GM21447 (cell line): ENCODE measurements around the gene TMEM235.
A peak's percentile ranks its signal among the peaks of the same experiment; 100 is the strongest.

Experiments
- ATAC-seq: cut with Tn5 transposase; IDR thresholded peaks from one replicate; pipeline ENCODE4 v1.9.1; 2021; ENCODE audit not compliant: unreplicated experiment

Gene TMEM235

GRCh38 chr17:78269955-78270381 lies 38.5 kb downstream of the TMEM235 start:
- ATAC-seq, result no peak

- ATAC-seq, result no peak
Observed at GRCh38 chr17:78271419-78272170, 40.2 kb downstream of the TMEM235 start.

DNA sequence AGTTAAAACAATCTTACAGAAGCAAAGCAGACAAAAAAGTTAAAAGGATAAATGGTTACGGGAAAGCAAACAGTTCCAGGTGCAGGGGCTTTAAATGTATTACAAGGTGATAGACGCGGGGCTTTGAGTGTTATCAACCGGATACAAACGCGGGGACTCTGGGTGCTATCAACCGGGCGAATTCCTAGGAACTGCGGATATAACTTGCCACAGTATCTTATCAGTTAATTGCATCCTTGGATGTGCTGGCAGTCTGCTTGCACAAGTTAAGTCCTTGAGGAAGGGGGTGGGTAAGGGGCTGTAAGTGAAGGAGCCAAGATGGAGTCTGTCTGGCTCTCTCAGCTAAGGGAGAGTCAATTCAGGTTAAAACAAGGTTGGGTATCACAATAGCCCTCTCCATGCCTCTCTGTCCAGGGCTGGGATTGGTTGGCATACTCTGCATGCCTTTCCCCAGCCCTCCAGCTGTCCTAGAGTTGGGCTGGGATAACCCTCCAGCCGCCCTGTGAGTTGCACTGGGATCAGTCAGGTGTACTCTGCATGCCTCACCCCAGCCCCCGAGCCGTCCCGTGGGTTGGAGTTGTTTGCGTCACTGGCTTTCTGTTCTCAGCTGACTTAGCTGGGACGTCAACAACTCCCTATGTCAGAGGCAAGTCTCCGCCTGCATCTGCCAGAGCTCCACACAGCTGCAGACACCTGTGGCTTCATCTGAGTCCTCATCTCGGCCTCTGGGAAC lies 40.9 kb downstream of the TMEM235 start:
- ATAC-seq, result no peak

DNA sequence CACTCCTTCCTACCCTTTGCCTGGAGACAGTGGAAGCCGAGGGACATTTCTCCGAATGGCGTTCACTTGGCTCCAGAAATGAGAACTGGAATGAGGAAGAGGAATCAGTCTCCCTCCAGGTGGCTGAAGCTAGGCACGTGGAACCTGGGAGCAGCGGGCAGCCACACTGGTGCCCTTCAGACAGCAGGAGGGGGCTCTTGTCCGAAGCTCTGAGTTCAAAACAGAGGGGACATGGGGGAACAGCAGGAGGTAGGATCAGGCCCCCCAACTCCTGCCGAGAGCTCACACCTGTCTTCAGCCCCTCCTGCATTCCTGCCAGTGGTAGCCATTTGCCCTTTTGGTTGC lies 41.5 kb downstream of the TMEM235 start:
- ATAC-seq, result no peak

- ATAC-seq, result no peak
Observed at GRCh38 chr17:78273813-78274212, 42.4 kb downstream of the TMEM235 start.

GRCh38 chr17:78275355-78275754 lies 43.9 kb downstream of the TMEM235 start:
- no peak for ATAC-seq

DNA sequence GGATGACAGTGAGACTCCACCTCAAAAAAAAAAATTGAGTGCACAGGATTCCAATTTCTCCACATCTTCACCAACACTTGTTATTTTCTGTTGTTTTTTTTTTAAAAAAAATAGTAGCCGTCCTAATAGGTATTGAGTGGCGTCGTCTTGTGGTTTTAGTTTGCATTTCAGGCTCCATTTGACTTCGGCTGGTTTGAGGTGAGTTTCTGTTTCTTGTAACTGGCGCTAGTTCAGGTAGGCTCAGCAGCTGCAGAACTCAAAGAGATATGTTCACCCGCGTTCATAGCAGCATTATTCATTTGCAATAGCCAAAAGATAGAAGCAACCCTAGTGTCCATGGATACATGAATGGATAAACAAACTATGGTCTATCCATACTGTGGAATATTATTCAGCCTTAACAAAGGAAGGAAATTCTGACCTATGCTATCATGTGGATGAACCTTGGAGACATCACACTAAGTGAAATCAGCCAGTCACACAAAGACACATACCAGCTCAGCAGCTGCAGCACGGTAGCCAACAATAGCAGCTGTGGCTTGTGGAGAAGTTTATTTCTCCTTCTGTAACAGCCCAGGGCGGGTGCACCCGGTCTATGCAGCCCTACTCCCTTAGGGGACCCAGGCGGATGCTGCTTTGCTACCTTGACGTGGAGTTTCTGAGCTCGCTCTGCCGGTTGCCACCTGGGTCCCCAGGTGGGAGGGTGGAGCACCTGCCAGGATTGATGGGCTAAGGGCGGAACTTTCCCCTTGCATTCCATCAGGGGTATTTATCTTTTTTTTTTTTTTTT lies 44.9 kb downstream of the TMEM235 start:
- peak; percentile 63 for ATAC-seq

DNA sequence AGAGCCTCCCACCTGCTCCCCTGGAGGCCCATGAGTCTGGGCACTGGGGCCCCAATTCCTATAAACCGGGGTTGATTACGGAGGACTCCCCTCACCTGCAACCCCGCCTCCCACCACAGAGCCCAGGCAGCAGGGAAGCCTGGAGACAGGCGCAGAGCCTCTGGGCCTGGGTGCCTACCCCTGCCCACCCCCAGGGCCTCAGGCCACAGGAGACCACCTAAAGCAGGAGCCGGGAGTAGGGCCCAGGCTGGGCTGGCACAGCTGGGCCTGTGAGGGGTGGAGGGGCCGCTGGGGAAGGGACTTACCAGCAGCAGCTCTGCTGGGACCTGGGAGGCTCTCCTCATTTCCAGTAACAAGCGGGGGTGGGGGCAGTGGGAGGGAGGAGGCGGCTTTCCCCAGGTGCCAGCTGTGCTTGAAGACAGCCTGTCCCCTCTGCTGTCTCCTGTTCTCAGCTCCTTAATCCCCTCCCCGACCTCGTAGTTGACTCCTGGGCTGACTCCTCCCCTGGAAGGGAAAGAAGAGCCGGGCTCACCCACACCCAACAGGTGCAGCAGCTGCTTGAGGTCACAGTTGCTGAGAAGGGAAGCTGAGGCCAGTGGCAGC lies 46.8 kb downstream of the TMEM235 start:
- ATAC-seq, result no peak

DNA sequence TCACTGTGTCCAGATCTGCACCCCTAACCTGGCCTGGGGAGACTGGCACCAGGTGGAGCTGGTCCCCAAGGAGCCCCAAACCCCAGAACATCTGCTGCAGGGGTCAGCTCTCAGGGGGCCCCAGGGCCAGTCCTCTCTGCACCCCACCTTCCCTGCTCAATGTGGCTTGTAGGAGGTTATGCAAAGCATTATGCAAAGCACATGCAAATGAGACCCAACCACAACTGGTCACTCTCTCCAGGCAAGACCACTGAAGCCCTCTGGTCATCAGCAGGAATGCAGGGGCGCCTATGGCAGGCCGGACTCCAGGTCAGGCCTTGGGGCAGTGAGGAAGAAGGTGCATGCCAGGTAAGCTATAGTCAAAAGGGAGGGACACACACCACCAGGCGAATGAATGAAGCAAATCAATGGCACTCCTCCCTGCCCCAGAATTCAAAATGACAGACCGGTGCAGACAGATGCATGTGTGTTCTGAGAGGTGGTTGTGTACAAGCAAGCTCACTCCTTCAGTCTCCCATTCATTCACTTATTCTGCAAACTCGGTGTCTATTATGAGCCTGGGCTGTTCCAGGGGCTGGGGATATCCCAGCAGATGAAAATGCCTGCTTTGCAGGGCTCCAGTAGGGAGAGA lies 48.0 kb downstream of the TMEM235 start:
- no peak for ATAC-seq

GRCh38 chr17:78281249-78281845 lies 49.9 kb downstream of the TMEM235 start:
- no peak for ATAC-seq

DNA sequence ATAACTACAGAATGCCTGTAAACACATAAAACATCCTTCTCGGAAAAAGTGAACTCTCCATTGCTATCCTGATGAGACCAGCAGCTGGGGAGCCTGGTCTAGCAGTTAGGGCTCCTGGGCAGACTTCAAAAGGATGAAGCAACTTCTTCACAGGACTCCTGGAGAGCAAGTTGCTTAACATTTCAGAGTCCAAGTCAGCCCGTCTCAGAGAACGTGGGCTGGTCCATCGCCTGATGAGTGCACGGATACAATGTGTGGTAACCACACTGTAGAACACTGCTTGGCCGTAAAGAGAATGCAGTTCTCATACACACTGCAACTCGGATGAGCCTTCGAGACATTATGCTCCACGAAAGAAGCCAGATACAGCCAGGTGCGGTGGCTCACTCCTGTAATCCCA lies 52.7 kb downstream of the TMEM235 start:
- no peak for ATAC-seq

DNA sequence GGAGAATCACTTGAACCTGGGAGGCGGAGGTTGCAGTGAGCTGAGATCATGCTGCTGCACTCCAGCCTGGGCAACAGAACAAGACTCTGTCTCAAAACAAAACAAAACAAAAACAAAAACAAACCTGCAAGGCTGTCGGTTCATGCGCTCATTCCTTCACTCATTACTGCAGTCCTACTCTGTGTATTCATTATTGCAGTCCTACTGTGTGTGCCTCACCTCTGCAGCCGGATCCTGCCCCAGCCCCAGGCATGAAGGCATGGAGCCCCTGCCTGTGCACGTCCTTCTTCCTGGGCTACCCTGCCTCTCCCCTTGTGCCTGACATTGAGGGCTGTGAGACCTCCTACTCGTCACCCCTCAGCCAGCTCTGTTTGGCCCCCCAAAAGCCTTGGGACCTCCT lies 57.6 kb downstream of the TMEM235 start:
- ATAC-seq, result no peak

- no peak for ATAC-seq
Observed at GRCh38 chr17:78289802-78290363, 58.5 kb downstream of the TMEM235 start.
